ENCODE results near the gene WDR72. TPM values are rescaled to one million over a fixed set of nuclear protein-coding genes. Genes with fewer than 3 reads are reported as not detected.

Gene WDR72
- total and polyA plus RNA-seq, 2 of the 8 experiments (the other 6 are each of a cell fraction or from before 2014, with no cell fraction given): 1.2 to 1.9 TPM

DNA sequence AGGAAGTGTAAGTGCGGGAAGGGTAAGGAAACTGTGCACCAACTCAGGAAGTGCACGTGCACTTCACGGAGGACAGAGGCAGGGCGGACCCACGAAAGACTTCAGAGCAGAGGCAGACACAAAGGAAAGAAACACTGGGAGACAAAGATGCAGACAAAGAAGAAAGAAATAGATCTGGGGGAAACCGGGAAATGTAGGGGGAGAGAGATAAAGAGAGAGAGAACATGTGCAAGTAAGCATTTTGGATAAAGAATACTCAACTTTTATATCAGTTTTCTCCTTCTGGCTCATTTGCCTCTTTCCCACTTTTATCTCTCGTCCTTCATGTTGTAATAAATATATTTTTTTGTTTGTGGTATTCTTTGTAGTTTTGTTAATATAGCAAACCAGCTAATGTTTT, 204.2 kb downstream of the WDR72 start:
- Histone ChIP-seq H3K14ac (ENCODE audit: insufficient read length) (no peak overlapping the region), H3K27ac (ENCODE audit: low read depth, low read length) (no peak overlapping the region), H3K23ac (ENCODE audit: insufficient read length) (no peak overlapping the region), H2BK15ac (ENCODE audit: low read length) (no peak overlapping the region), H4K91ac (replicated peaks; ENCODE audit: insufficient read length, low read length) (no peak overlapping the region), H3K9ac (replicated peaks in 1 of 4; ENCODE audit: extremely low read depth in 1 of 4, low read depth in 3 of 4, low read length in 3 of 4) (no peak overlapping the region), H4K5ac (ENCODE audit: insufficient read length, low read depth, low read length) (no peak overlapping the region), H2AK5ac (ENCODE audit: low read depth, low read length) (no peak overlapping the region), H3K79me1 (ENCODE audit: low read depth, low read length) (no peaks in the 10 kb centered on the region), H2BK5ac (ENCODE audit: low read depth, low read length) (no peak overlapping the region), H2BK12ac (ENCODE audit: low read depth, low read length) (no peak overlapping the region), H4K8ac (ENCODE audit: extremely low read depth, insufficient read depth, low read length) (no peak overlapping the region), H3K4me1 (replicated peaks in 1 of 4; ENCODE audit: control insufficient read depth in 3 of 4, insufficient read depth in 4 of 4, low read length in 3 of 4) (peaks cover 0 to 6% (median 3%) of the 10 kb centered on the region in 4 experiments; a peak in 3 of 7 replicates), H3K4ac (replicated peaks; ENCODE audit: insufficient read length, low read depth, low read length) (no peak overlapping the region), H3K4me3 (ENCODE audit: extremely low read depth in 1 of 4, insufficient read depth in 2 of 4, low read depth in 3 of 4, low read length in 4 of 4) (no peak overlapping the region), H3K9me3 (ENCODE audit: insufficient read depth in 2 of 2, low read depth in 1 of 2, low read length in 1 of 2) (no peaks in the 10 kb centered on the region), H3K36me3 (ENCODE audit: control insufficient read depth in 2 of 4, insufficient read depth in 4 of 4, low read length in 3 of 4) (no peaks in the 10 kb centered on the region), H2AFZ (ENCODE audit: low read length) (no peak overlapping the region), H3K18ac (ENCODE audit: extremely low read depth, low read length) (no peak overlapping the region), H2BK120ac (replicated peaks; ENCODE audit: low read depth, low read length) (no peak overlapping the region), H3K4me2 (ENCODE audit: insufficient read depth in 1 of 2, low read depth in 2 of 2, low read length in 2 of 2) (no peak overlapping the region), H3K56ac (replicated peaks; ENCODE audit: insufficient read length, low read depth, low read length) (no peak overlapping the region), H3K79me2 (ENCODE audit: control insufficient read depth in 1 of 2, insufficient read depth in 2 of 2, low read length in 2 of 2) (no peaks in the 10 kb centered on the region), H2BK20ac (ENCODE audit: low read length) (no peak overlapping the region), H4K20me1 (replicated peaks in 1 of 2; ENCODE audit: control insufficient read depth in 1 of 2, insufficient read depth in 2 of 2, low read length in 2 of 2) (no peaks in the 10 kb centered on the region), H3K27me3 (replicated peaks in 1 of 4; ENCODE audit: control insufficient read depth in 3 of 4, extremely low read depth in 1 of 4, insufficient read depth in 3 of 4, low read length in 3 of 4) (no peaks in the 10 kb centered on the region; a peak in 1 of 7 replicates), H3K23me2 (ENCODE audit: low read depth, low read length) (no peaks in the 10 kb centered on the region)
- no peak for FAIRE-seq
- POLR2A ChIA-PET (ENCODE audit: partially characterized antibody): no interaction called here
- no peak for TF ChIP-seq SP4 (IDR thresholded peaks at IDR 0.05; ENCODE audit: low read length)
- TF ChIP-seq, protein P1, sequence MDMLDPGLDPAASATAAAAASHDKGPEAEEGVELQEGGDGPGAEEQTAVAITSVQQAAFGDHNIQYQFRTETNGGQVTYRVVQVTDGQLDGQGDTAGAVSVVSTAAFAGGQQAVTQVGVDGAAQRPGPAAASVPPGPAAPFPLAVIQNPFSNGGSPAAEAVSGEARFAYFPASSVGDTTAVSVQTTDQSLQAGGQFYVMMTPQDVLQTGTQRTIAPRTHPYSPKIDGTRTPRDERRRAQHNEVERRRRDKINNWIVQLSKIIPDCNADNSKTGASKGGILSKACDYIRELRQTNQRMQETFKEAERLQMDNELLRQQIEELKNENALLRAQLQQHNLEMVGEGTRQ (IDR thresholded peaks at IDR 0.05; ENCODE audit: low read length): no peak
- no peak for DNase-seq (ENCODE audit: low read depth in 1 of 2, low spot score in 2 of 2)
- 86% methylated on average over 7 of the region's 7 CpGs; no CpG with 5 or more reads in 1 of the 2 experiments for WGBS, 2 experiments (ENCODE audit: extremely low coverage in 1 of 2, insufficient coverage in 1 of 2, insufficient read length in 1 of 2, insufficient replicate concordance in 2 of 2, low coverage in 1 of 2, low lambda C conversion rate in 2 of 2, missing lambda C conversion rate in 1 of 2)
- CTCF ChIA-PET (ENCODE audit: partially characterized antibody): no interaction called here
